GM23248 (cell line): ENCODE measurements around the gene GALNT2. TPM values are rescaled to one million over a fixed set of nuclear protein-coding genes. Genes with fewer than 3 reads are reported as not detected.

Source experiments
- DNase-seq: peaks from one replicate; pipeline ENCODE4 v3.0.0-alpha.2; 2015
- H2AFZ ChIP-seq: fragments of 200-600 bp; sonication (generic); 2 replicates; pipeline ENCODE4 v1.6.1; 2016; ENCODE audit warnings: antibody characterized with exemption
- H3F3A ChIP-seq: fragments of 200-600 bp; sonication (generic); 2 replicates; pipeline ENCODE4 v1.6.1; 2016; ENCODE audit warnings: mild to moderate bottlenecking, antibody characterized with exemption, mixed run types; ENCODE audit not compliant: insufficient read depth
- H3K27ac ChIP-seq: fragments of 200-600 bp; sonication (generic); 2 replicates; pipeline ENCODE4 v1.5.1; 2016; ENCODE audit warnings: mild to moderate bottlenecking
- H3K27me3 ChIP-seq: fragments of 200-600 bp; sonication (generic); replicated peaks from 2 replicates; pipeline ENCODE4 v1.6.1; 2016; ENCODE audit warnings: mild to moderate bottlenecking; ENCODE audit not compliant: insufficient read depth
- H3K36me3 ChIP-seq: fragments of 200-600 bp; sonication (generic); 2 replicates; pipeline ENCODE4 v1.6.1; 2016; ENCODE audit warnings: low read depth, mild to moderate bottlenecking
- H3K4me1 ChIP-seq: fragments of 200-600 bp; sonication (generic); 2 replicates; pipeline ENCODE4 v1.6.1; 2016; ENCODE audit warnings: mild to moderate bottlenecking; ENCODE audit not compliant: insufficient read depth
- H3K4me2 ChIP-seq: fragments of 200-600 bp; sonication (generic); one replicate; pipeline ENCODE4 v1.6.1; 2016; ENCODE audit warnings: mild to moderate bottlenecking; ENCODE audit not compliant: unreplicated experiment
- H3K4me3 ChIP-seq: fragments of 200-600 bp; sonication (generic); 2 replicates; pipeline ENCODE4 v1.5.1; 2016; ENCODE audit warnings: mild to moderate bottlenecking
- H3K79me2 ChIP-seq: fragments of 200-600 bp; sonication (generic); 2 replicates; pipeline ENCODE4 v1.6.1; 2016; ENCODE audit warnings: mild to moderate bottlenecking; ENCODE audit not compliant: insufficient read depth
- H3K9ac ChIP-seq: fragments of 200-600 bp; sonication (generic); 2 replicates; pipeline ENCODE4 v1.6.1; 2016; ENCODE audit warnings: mild to moderate bottlenecking
- H3K9me2 ChIP-seq: fragments of 200-600 bp; sonication (generic); 2 replicates; pipeline ENCODE4 v1.6.1; 2016; ENCODE audit warnings: mixed run types, mild to moderate bottlenecking, moderate library complexity; ENCODE audit not compliant: insufficient read depth
- H3K9me3 ChIP-seq: fragments of 200-600 bp; sonication (generic); one replicate; pipeline ENCODE4 v1.6.1; 2017; ENCODE audit warnings: low read depth
- H4K20me1 ChIP-seq: fragments of 200-600 bp; sonication (generic); 2 replicates; pipeline ENCODE4 v1.6.0; 2016; ENCODE audit not compliant: insufficient read depth
- EZH2 ChIP-seq: fragments of 200-600 bp; sonication (generic); IDR thresholded peaks from 2 replicates; pipeline ENCODE4 v1.6.1; 2018; ENCODE audit warnings: antibody characterized with exemption, mild to moderate bottlenecking; ENCODE audit not compliant: insufficient read depth, poor library complexity, severe bottlenecking
- EZH2phosphoT487 ChIP-seq: fragments of 200-600 bp; sonication (generic); IDR thresholded peaks from 2 replicates; pipeline ENCODE4 v1.6.1; 2018; ENCODE audit warnings: antibody characterized with exemption, moderate library complexity, mild to moderate bottlenecking, low read depth; ENCODE audit not compliant: insufficient read depth
- WGBS, 2 experiments: methylation state at CpG; one replicate each; pipeline ENCODE4 v1.1.6; 2015 to 2017; ENCODE audit warnings: low lambda C conversion rate in 2 of 2, low coverage in 1 of 2; ENCODE audit errors: missing lambda C conversion rate in 2 of 2; 5-methylcytosine and 5-hydroxymethylcytosine counted together
- in situ Hi-C: fragments of 300-500 bp; cut with MboI; formaldehyde crosslinking; loops from 2 replicates; pipeline ENCODE4 v1.15.0; 2020
- polyA plus RNA-seq: library from polyadenylated mRNA; unstranded; fragments of >200 nt; fragmentation: Nextera tagmentation; extraction: Ambion mirVana; gene quantifications from 2 replicates; pipeline ENCODE4 v1.2.1, GENCODE V29; 2016
- total RNA-seq: library from RNA; depleted of rRNA; stranded (reverse); fragments of >200 nt; shearing (Covaris generic); gene quantifications from 2 replicates; pipeline ENCODE4 v1.2.3, GENCODE V29; 2014

Gene GALNT2
- total and polyA plus RNA-seq, 2 experiments from 2014 or later = 111 to 124 TPM

GRCh38 chr1:230264342-230264741 is 197.3 kb downstream of the GALNT2 start:
- no peak overlapping the region for H3K9ac ChIP-seq
- in situ Hi-C loops = no loop called here
- H3K4me2 ChIP-seq = no peak overlapping the region
- no peaks in the 10 kb centered on the region for H4K20me1 ChIP-seq
- no peak overlapping the region for H3K27ac ChIP-seq
- no peak overlapping the region for H3K4me3 ChIP-seq
- H3K79me2 ChIP-seq = no peaks in the 10 kb centered on the region
- no peaks in the 10 kb centered on the region for H3K9me2 ChIP-seq
- no peak for TF ChIP-seq EZH2
- TF ChIP-seq EZH2phosphoT487 = no peak
- H2AFZ ChIP-seq = no peak overlapping the region
- DNase-seq = no peak
- H3F3A ChIP-seq = no peaks in the 10 kb centered on the region
- no peaks in the 10 kb centered on the region for H3K4me1 ChIP-seq
- no peaks in the 10 kb centered on the region for H3K27me3 ChIP-seq
- 98 to 99% methylated on average over 8 of the region's 8 CpGs for WGBS, 2 experiments
- no peaks in the 10 kb centered on the region for H3K9me3 ChIP-seq
- H3K36me3 ChIP-seq = peaks cover 11% of the 10 kb centered on the region; the same call in 1 of the 2 replicates

- TF ChIP-seq EZH2 = no peak
- TF ChIP-seq EZH2phosphoT487 = no peak
- no peak overlapping the region for H3K4me3 ChIP-seq
- H4K20me1 ChIP-seq = no peaks in the 10 kb centered on the region
- WGBS, 2 experiments = 91% methylated on average over 16 to 17 of the region's 17 CpGs
- no peaks in the 10 kb centered on the region for H3K9me3 ChIP-seq
- no peak for DNase-seq
- H3K9ac ChIP-seq = no peak overlapping the region
- no peak overlapping the region for H3K27ac ChIP-seq
- H3K79me2 ChIP-seq = no peaks in the 10 kb centered on the region
- no peaks in the 10 kb centered on the region for H3K4me1 ChIP-seq
- no peaks in the 10 kb centered on the region for H3K27me3 ChIP-seq
- peaks cover 11% of the 10 kb centered on the region; the same call in 1 of the 2 replicates for H3K36me3 ChIP-seq
- H3K4me2 ChIP-seq = no peak overlapping the region
- no peaks in the 10 kb centered on the region for H3F3A ChIP-seq
- H3K9me2 ChIP-seq = no peaks in the 10 kb centered on the region
- in situ Hi-C loops = no loop called here
- H2AFZ ChIP-seq = no peak overlapping the region
These were observed 198.4 kb downstream of the GALNT2 start for GRCh38 chr1:230265200-230266115.

- H3K79me2 ChIP-seq = no peaks in the 10 kb centered on the region
- H4K20me1 ChIP-seq = no peaks in the 10 kb centered on the region
- no peak for DNase-seq
- H3K9me3 ChIP-seq = no peaks in the 10 kb centered on the region
- no peak overlapping the region for H3K9ac ChIP-seq
- 57 to 58% methylated on average over 2 of the region's 2 CpGs for WGBS, 2 experiments
- no peak overlapping the region for H2AFZ ChIP-seq
- H3K9me2 ChIP-seq = no peaks in the 10 kb centered on the region
- no peaks in the 10 kb centered on the region for H3K27me3 ChIP-seq
- peaks cover 15% of the 10 kb centered on the region; the same call in 1 of the 2 replicates for H3K36me3 ChIP-seq
- no peak for TF ChIP-seq EZH2phosphoT487
- TF ChIP-seq EZH2 = no peak
- H3K27ac ChIP-seq = no peak overlapping the region
- in situ Hi-C loops = no loop called here
- no peaks in the 10 kb centered on the region for H3K4me1 ChIP-seq
- no peak overlapping the region for H3K4me3 ChIP-seq
- H3K4me2 ChIP-seq = no peak overlapping the region
- no peaks in the 10 kb centered on the region for H3F3A ChIP-seq
These were observed 199.4 kb downstream of the GALNT2 start for GRCh38 chr1:230266456-230266855.

DNA sequence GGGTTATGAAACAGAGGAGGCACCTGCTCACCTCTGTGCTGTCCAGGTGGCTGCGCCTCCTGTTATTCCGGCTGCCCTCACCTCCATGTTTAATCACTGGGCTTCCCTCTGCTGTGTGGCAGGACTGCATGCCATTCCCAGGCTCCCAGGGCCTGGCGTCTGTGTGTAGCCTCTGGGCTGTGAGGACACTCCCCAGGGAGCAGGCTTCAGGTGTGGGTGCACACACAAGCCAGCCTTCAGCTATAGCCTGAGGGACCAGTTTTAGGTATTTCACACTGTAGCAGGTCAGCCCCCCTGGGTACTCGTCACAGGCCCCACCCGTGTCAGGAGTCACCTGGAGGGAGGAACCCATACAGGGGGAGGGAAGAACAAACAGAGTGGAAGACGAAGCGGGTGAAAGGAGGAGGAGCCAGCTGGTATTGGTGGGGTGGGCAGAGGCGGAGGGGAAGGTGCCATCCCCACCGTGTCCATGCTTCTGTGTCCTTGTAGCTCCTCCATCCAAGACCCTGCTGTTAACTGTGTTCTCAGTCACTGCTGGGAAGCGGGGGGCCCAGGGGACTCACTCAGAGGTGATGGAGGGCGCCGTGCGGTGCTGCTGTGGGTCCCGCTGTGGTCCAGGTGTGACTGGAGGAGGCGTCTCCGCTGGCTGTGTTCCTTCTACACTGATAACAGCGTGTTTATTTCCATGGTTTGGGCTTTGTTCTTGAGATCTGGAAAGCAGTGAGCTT is 200.5 kb downstream of the GALNT2 start:
- Histone ChIP-seq H3K4me1 (no peaks in the 10 kb centered on the region), H3K27me3 (no peaks in the 10 kb centered on the region), H2AFZ (no peak overlapping the region), H3K9me3 (no peaks in the 10 kb centered on the region), H3K36me3 (peaks cover 15% of the 10 kb centered on the region; the same call in 1 of the 2 replicates), H3K9me2 (no peaks in the 10 kb centered on the region), H3K4me2 (no peak overlapping the region), H3K4me3 (no peak overlapping the region), H3K9ac (no peak overlapping the region), H3K27ac (no peak overlapping the region), H3K79me2 (no peaks in the 10 kb centered on the region), H4K20me1 (no peaks in the 10 kb centered on the region), H3F3A (no peaks in the 10 kb centered on the region)
- 95 to 96% methylated on average over 17 of the region's 17 CpGs for WGBS, 2 experiments
- no peak for TF ChIP-seq EZH2phosphoT487
- TF ChIP-seq EZH2 = no peak
- in situ Hi-C loops = no loop called here
- DNase-seq = no peak
